GM18499 (cell line): ENCODE data around the gene ATP6V1F.

Source experiments
- ATAC-seq: cut with Tn5 transposase; IDR thresholded peaks from one replicate; pipeline ENCODE4 v1.9.1; 2021; ENCODE audit warnings: moderate number of reproducible peaks; ENCODE audit not compliant: insufficient read depth, unreplicated experiment

The ATP6V1F gene

DNA sequence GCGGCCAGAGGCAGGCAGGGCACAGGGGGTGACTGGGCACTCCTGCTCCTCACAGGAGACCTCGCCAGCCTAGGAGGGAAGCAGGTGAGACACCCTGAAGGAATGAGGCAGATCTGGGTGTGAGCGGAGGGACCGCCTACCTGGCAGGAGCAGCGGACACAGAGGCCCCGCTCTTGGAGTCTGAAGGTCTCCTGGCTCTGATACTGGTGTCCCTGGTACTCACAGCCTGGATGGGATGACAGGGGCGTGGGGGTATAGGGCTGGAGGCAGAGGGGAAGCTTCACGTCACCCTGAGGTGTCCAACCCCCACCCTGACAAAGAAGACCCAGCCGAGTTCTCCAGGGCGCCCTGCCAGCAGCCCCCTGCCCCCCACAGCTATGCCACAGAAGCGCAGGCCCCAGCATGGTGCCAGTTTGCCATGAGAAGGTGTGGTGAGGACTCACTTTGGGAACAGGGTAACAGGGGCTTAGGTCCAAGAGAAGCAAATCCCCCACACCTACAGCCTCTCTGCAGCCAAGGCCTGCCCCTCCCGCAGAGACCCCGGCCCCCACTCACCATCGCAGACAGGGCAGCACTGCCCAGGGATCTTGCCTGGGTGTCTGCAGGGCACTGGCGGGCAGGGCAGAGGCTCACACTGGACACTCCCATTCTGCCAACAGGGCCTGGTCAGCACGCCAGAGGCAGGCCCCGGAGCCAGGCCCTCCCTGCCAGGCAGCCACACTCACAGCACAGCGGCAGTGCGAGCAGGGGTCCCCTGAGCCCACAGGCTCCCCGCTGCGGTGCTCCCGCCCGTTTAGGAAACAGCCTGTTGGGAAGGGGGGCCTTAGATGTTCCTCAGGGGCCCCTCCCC, 30.8 kb downstream of the ATP6V1F start:
- ATAC-seq: no peak

DNA sequence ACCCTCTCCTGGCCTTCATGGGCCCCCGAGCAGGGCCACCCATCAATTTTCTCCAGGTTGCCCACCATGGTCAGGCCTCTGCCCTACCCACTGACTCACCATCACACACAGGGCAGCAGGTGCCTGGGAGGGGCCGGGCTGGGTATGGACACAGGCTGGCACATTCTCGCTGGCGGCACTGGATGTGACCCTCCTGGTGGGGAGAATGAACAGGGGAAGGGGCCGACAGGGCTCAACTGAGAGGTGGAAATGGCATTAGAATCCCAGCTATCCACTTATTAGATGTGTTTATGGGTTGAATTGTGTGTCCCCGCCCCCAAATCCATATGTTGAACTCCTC, 31.4 kb downstream of the ATP6V1F start:
- ATAC-seq: no peak

DNA sequence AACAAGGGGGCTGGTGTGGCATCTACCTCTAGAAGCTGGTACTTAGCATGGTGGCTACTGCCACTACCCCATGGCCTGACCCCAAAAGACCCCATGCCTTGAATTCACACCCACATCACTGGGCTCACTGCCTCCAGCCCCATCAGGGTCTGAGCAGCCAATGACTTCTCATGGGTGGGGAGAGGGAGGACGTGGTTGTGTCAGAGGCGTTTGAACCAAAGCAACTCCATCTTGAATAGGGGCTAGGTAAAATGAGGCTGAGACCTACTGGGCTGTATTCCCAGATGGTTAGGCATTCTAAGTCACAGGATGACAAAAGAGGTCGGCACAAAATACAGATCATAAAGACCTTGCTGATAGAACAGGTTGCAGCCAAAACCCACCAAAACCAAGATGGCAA, 32.7 kb downstream of the ATP6V1F start:
- no peak for ATAC-seq

DNA sequence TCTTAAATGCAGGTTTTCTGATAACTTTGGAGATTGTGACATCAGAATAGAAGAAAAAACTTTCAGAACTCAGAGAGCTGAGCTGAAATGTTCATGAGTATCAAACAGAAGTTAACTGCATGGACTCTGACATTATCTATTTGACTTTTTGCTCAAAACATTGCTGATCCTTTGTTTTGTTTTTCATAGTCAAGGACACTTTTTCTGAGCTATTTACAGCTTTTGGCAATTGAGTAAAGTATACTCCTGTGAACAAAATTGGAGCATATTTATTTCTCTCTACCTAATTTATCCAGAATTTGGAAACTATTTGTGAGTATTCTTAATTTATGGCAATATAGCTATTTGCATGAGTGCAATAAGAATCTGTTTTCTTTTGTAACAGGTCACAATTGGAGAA, 36.7 kb downstream of the ATP6V1F start:
- no peak for ATAC-seq

GRCh38 chr7:128900237-128900636, 37.6 kb downstream of the ATP6V1F start:
- no peak for ATAC-seq

DNA sequence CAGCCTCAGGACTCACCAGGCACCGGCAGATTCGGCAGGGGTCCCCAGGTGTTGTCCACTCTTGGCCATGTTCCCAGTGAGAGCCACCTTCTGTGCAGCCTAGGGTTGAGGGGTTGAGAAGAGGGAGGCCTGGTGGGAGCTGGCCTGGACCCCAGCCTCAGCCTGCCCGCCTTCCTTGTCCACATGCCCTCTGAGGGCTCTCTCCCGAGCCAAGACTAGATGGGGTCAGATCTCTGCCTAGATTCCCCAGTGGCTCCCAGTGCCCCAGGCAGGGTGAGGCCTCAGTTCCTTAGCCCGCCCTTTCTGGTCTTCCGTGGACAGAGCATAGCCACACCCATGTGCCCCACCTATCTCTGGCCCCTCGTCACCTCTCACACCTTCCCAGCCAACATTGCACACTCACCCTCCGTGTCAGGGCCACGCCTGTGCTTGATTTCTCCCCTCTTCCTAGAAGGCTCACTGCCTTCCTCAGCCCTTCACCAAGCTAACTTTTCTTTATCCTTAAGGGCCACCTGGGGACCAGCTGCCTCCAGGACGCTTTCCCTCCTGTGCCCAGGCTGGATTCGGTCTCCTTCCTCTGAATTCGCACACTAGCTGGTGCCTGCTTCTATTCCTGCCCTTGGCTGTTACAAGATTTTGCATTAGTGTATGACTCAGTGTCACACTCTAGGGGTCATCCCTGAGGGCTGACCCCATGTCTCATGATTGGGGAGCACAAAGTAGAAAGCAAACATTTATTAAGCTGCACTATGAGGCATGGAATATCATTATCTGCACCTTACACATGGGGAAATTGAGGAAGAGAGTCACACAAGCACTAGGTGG, 40.3 kb downstream of the ATP6V1F start:
- no peak for ATAC-seq

DNA sequence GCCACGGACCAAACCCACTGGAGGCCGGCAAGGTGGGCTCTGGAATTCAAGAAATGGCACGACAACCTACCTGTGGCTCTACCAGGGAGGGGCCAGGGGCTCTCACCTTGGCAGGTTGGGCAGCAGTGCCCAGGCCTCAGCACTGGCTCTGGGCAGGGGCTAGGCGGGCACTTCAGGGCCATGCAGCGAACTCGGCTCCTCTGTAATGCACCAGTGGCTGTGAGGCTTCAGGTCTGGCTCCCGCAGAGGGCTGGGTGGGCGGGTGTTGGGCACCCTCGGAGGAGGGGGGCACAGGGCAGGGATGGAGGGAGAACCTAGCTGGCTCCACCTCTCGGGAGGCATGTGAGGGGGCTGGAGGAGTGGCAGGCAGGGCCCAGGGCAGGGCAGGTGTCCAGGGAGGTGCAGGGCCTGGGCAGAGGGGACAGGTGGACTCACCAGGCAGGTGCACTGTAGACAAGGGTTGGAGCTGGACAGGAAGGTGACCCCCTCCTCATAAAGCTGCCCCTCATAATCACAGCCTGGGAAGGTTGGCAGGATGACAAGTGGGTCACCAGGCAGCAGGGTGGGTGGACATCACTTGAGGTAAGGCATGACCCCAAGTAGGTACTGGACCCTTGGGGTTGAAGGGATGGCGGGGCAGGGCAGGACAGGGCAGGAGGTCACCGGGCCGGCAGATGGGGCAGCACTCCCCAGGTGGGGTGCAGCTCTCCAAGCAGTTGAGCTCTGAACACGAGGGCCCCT, 41.1 kb downstream of the ATP6V1F start:
- no peak for ATAC-seq

DNA sequence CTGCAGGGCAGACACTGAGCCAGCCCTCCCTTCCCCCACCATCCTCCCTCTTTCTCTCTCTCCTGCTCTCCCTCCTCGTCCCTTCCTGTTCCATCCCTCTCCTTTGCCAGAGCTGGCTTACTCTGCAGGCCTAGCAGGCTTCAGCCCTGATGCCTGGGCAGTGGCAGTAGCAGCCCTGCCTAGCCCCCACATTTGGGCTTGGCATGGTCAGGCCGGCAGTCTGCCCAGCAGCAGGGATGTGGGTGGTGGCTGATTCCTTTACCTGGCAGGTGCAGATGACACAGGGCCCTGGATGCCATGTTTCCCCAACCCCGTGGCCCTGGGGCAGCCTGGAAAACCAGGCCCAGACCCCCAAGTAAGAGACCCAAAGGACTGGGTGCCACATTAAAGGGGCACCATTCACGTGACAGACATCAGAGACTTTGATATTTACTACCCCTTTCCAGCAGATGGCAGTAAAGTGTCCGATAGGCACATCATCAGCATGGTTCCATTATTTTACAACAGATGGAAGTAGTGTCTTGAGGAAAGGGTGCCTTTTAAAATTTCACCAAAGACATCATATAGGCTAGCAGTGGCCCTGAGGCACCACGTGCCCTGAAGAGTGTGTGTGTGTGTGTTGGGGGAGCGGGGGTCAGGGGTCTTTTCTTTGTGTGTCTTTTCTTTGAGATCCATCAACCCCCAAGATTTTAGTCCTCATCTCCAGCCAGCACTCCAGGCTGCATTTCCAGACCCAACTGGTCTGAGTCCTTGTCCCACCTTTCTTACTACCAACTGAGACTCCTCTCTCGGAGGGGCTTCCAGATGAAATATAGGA, 41.9 kb downstream of the ATP6V1F start:
- ATAC-seq: no peak

- no peak for ATAC-seq
These were observed 43.5 kb downstream of the ATP6V1F start for GRCh38 chr7:128906001-128906765.

DNA sequence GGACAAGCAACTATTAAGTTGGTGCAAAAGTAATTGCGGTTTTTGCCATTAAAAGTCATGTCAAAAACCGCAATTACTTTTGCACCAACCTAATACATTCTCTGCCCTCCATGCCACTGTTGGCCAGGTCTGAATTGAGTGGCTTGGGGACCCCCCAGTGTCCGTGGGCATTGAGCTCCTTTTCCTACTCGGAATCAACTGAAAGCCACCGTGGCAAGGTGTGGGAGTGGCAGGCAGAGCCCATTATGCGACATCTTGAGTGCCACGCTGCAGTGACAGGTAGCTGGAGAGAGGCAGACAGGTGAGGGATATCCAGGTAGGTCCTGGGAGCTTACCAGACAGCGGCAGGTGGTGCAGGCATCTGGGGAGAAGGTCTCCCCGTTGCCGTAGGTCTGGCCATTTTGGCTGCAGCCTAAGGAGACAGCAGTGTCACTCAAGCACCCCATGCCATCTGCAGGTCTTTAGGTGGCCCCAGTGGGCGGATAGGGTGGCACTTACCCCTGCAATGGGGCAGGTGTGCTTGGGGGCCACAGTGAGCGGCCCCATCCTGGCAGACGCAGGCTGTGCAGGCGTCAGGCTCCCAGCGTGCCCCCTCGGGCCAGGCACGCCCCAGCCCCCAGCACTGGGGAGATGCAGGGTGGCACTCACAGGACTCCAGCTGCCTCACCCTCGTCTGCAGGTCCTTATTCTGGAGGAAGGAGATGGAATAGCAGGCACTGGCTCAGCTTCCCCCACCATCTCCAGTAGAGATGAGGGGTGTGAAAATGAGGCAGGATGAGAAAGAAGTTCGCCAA, 44.3 kb downstream of the ATP6V1F start:
- no peak for ATAC-seq

DNA sequence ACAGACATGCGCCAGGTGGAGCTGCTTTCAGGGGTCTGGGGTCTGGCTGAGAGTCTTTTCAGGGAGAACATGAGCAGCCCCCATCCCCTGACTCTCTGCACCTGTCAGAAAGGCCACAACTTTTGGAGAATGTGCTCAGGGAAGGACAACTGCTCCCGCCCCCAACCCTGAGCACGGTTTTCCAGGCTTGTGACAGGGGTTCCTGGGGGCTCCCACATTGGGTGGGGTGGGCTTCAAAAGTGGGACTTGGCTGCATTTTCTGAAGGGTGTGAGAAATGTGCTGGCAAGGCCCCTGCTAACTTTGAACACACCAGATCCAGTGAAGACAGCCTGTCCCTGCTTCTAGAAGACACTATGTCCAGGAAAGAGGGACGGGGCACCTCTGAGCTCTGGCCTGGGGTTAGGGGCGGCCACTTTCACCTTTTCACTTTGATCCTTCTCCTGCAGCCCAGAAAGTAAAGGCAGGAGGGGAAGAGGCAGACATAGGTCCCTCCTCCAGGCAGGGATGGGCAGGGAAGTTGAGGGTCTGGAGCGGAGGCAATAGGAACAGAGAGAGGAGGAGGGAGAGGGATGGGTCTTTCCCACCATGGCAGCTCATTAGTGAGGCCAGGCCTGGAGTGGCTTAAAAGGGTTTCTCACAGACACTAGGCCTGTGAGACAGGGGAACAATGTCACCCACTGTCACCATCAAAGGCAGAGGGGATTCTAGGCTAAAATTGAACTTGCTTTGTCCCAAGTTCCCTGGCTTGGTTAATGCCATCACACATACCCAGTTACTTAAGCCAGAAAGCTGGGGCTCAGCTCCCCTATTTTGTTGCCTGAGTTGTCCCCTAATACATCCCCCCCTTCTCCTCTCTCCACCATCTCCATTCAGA, 46.3 kb downstream of the ATP6V1F start:
- no peak for ATAC-seq

- ATAC-seq: no peak
These were observed 47.2 kb downstream of the ATP6V1F start for GRCh38 chr7:128909625-128910568.

- ATAC-seq: no peak
These were observed 47.9 kb downstream of the ATP6V1F start, which contains the start of gene KCP for GRCh38 chr7:128910569-128910945. Gene KCP, minus strand, starts transcription at chr7:128910709. Its CDS starts 33 bp downstream, at chr7:128910676.

- no peak for ATAC-seq
These were observed 48.9 kb downstream of the ATP6V1F start for GRCh38 chr7:128911423-128912031.

DNA sequence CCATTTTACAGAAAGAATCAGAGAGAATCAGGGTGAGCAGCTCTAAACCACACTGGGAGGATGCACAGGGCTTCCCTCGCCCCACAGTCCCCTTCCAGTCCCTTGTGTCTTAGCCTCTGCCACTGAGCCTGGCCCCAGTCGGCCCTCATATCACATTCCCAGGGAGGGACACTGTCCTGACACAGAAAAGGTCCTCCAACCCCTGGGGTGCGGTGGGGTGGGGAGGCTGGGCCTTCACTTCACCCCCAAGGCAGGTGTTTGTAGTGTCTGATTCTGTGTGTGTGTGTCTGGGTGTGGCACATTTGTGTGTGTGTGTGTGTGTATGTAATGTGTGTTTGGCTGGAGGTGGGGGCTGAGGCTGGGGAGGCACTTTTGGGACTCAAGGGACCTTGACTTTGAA, 49.6 kb downstream of the ATP6V1F start:
- no peak for ATAC-seq
